GM12892 (cell line): ENCODE results near the gene NOX4.
"Not testable (repeated sequence)": the region's sequence is repeated elsewhere in the genome, so short reads cannot be mapped to it uniquely, and the experiment has no call there.

Experiments
- POLR2A ChIP-seq: IDR thresholded peaks from 2 replicates; pipeline ENCODE4 v1.6.1; 2011; ENCODE audit warnings: low read depth, low read length, control low read depth
- POLR2AphosphoS5 ChIP-seq: IDR thresholded peaks from 2 replicates; pipeline ENCODE4 v1.6.1; 2011; ENCODE audit warnings: low read depth, low read length, control low read depth

DNA sequence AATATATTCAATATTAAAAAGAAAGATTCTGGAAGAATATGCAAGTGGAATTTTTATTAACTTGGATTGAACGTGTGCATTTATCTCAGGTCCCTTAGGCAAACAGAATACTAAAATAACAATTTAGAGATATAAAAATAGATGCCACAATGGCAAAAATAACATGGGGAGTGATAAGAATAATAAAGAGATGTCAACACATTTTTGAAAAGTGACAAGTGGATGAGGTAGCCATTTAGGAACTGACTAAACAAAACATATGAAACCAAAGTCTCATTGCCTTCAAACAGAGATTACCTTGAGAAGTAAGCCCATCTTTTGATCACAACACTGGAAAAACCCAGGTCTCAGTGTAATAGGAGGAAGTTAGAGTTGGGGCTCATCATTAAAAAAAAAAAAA is 112.2 kb downstream of the NOX4 start:
- TF ChIP-seq POLR2A, POLR2AphosphoS5: not testable (repeated sequence)
